ENCODE measurements around the gene MEN1. TPM values are rescaled to one million over a fixed set of nuclear protein-coding genes. Genes with fewer than 3 reads are reported as not detected.
A peak's percentile ranks its signal among the peaks of the same experiment; 100 is the strongest.

Gene MEN1
- total and polyA plus RNA-seq, 5 donors from 2014 or later: 20.9 to 31.3 (median 24.9) TPM

GRCh38 chr11:64754124-64754918, 56.0 kb downstream of the MEN1 start:
- no peaks in the 10 kb centered on the region for H3K27me3 ChIP-seq (ENCODE audit: control insufficient read depth, insufficient read depth, low read length)
- ATAC-seq (ENCODE audit: low read depth in 2 of 2): no peak
- peaks cover 0 to 1% (median 0%) of the 10 kb centered on the region in 7 donors for H3K9me3 Mint-ChIP-seq
- H3K9me3 ChIP-seq (ENCODE audit: control insufficient read depth in 2 of 2, low read length in 2 of 2): no peaks in the 10 kb centered on the region
- peaks cover 14% of the 10 kb centered on the region for H3K4me1 ChIP-seq (ENCODE audit: control insufficient read depth, insufficient read depth, low read length, poor library complexity, severe bottlenecking)
- H3K27ac Mint-ChIP-seq: peak overlapping the region in 1 of 3 donors; percentile 64
- no peak overlapping the region for H3K4me3 Mint-ChIP-seq
- no peak overlapping the region for H3K4me3 ChIP-seq (ENCODE audit: low read depth, low read length)
- DNase-seq: no peak
- peaks cover 9% of the 10 kb centered on the region for H3K36me3 ChIP-seq (ENCODE audit: control insufficient read depth, insufficient read depth, low read length)
- H3K27ac ChIP-seq (ENCODE audit: insufficient read depth, low read length, poor library complexity, severe bottlenecking): no peak overlapping the region
- H3K36me3 Mint-ChIP-seq: peaks cover 19% of the 10 kb centered on the region
- peaks cover 4 to 50% (median 7%) of the 10 kb centered on the region in 4 donors for H3K4me1 Mint-ChIP-seq
- H3K27me3 Mint-ChIP-seq: no peaks in the 10 kb centered on the region

Other genes starting within 250 kb of the MEN1 start
- not detected for gene SLC22A12, start 219.3 kb downstream of the MEN1 start, total RNA-seq
- gene SLC22A12, start 219.3 kb downstream of the MEN1 start, polyA plus RNA-seq: not detected
- 0.42 TPM for gene NRXN2, start 87.4 kb downstream of the MEN1 start, total RNA-seq
- not detected for gene NRXN2, start 87.4 kb downstream of the MEN1 start, polyA plus RNA-seq
- gene RASGRP2, start 66.4 kb downstream of the MEN1 start, total RNA-seq: 570 TPM
- 100 to 1,000 TPM; 140 to 170 (median 157) TPM for gene RASGRP2, start 66.4 kb downstream of the MEN1 start, polyA plus RNA-seq
- 10.9 TPM for gene PYGM, start 50.6 kb downstream of the MEN1 start, total RNA-seq
- under 1 TPM in 2 of 4 donors, not detected in 2; 0.17 to 0.43 TPM for gene PYGM, start 50.6 kb downstream of the MEN1 start, polyA plus RNA-seq
- 1,361 TPM for gene SF1, start 32.0 kb downstream of the MEN1 start, total RNA-seq
- gene SF1, start 32.0 kb downstream of the MEN1 start, polyA plus RNA-seq: 100 to 1,000 TPM in 1 of 4 donors, 10 to 100 TPM in 3; 75.0 to 100 (median 89.3) TPM
- gene MAP4K2, start 7.3 kb downstream of the MEN1 start, total RNA-seq: 85.0 TPM
- gene MAP4K2, start 7.3 kb downstream of the MEN1 start, polyA plus RNA-seq: 10 to 100 TPM; 31.5 to 39.5 (median 34.8) TPM
- gene CDC42BPG, start 34.1 kb upstream of the MEN1 start, total RNA-seq: 11.6 TPM
- under 1 TPM in 2 of 4 donors, not detected in 2; 0.11 to 0.13 TPM for gene CDC42BPG, start 34.1 kb upstream of the MEN1 start, polyA plus RNA-seq
- gene EHD1, start 68.1 kb upstream of the MEN1 start, total RNA-seq: 201 TPM
- gene EHD1, start 68.1 kb upstream of the MEN1 start, polyA plus RNA-seq: 100 to 1,000 TPM; 180 to 223 (median 183) TPM
- gene ATG2A, start 106.7 kb upstream of the MEN1 start, total RNA-seq: 234 TPM
- 1 to 10 TPM; 5.8 to 8.0 (median 6.4) TPM for gene ATG2A, start 106.7 kb upstream of the MEN1 start, polyA plus RNA-seq
- 34.5 TPM for gene PPP2R5B, start 114.1 kb upstream of the MEN1 start, total RNA-seq
- 1 to 10 TPM; 3.6 to 4.9 (median 3.8) TPM for gene PPP2R5B, start 114.1 kb upstream of the MEN1 start, polyA plus RNA-seq
- not detected for gene GPHA2, start 125.3 kb upstream of the MEN1 start, total RNA-seq
- gene GPHA2, start 125.3 kb upstream of the MEN1 start, polyA plus RNA-seq: not detected
- gene MAJIN, start 161.6 kb upstream of the MEN1 start, total RNA-seq: not detected
- gene MAJIN, start 161.6 kb upstream of the MEN1 start, polyA plus RNA-seq: under 1 TPM in 3 of 4 donors, not detected in 1; 0.46 to 0.64 (median 0.51) TPM
- not detected for gene BATF2, start 186.4 kb upstream of the MEN1 start, total RNA-seq
- not detected for gene BATF2, start 186.4 kb upstream of the MEN1 start, polyA plus RNA-seq
- gene ARL2, start 203.6 kb upstream of the MEN1 start, total RNA-seq: 16.5 TPM
- 10 to 100 TPM; 57.6 to 67.6 (median 66.1) TPM for gene ARL2, start 203.6 kb upstream of the MEN1 start, polyA plus RNA-seq
- gene SNX15, start 216.9 kb upstream of the MEN1 start, total RNA-seq: 17.4 TPM
- 10 to 100 TPM in 3 of 4 donors, 1 to 10 TPM in 1; 9.4 to 15.6 (median 11.1) TPM for gene SNX15, start 216.9 kb upstream of the MEN1 start, polyA plus RNA-seq
- 4.2 TPM for gene SAC3D1, start 230.7 kb upstream of the MEN1 start, total RNA-seq
- 10 to 100 TPM; 11.7 to 15.3 (median 13.4) TPM for gene SAC3D1, start 230.7 kb upstream of the MEN1 start, polyA plus RNA-seq
- gene NAALADL1, start 248.0 kb upstream of the MEN1 start, total RNA-seq: 16.4 TPM
- gene NAALADL1, start 248.0 kb upstream of the MEN1 start, polyA plus RNA-seq: 10 to 100 TPM; 23.9 to 52.2 (median 32.3) TPM

All from CD4-positive, CD25-positive, alpha-beta regulatory T cell (primary cell).